ENCODE data around the gene LIPC.

Gene LIPC

DNA sequence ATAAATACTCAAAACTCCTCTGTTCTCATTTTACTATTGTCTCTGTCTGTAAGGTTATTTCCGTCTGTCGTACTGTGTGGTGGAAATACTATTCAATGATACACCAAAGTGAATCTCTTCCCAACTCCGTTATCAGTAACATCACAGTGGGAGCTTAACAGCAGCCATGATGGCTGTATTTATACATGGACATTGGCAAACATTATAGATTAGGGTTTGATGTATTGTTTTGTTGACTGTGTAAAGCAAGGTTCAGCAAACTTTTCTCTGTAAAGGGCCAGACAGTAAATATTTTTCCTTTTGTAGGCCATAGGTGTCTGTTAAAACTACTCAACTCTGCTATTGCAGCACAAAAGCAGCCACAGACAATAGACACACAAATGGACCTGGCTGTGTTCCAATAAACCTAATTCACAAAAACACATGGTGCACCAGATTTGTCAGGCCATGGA lies 23.2 kb downstream of the LIPC start:
- H3K4me1 ChIP-seq (ENCODE audit: control insufficient read depth, insufficient read depth, low read length, unreplicated experiment), result peaks cover 26% of the 10 kb centered on the region
- H3K79me2 ChIP-seq (ENCODE audit: control insufficient read depth, insufficient read depth, low read length, unreplicated experiment), result no peaks in the 10 kb centered on the region
- no peaks in the 10 kb centered on the region for H3K36me3 ChIP-seq (ENCODE audit: insufficient read depth, low read length)
- H2AFZ ChIP-seq (ENCODE audit: low read length, unreplicated experiment), result no peak overlapping the region
- no peak overlapping the region for H3K27ac ChIP-seq (ENCODE audit: low read depth, low read length)
- H3K4me3 ChIP-seq (ENCODE audit: low read depth, low read length), result no peak overlapping the region
- H3K27me3 ChIP-seq (ENCODE audit: insufficient read depth, low read length), result no peaks in the 10 kb centered on the region

DNA sequence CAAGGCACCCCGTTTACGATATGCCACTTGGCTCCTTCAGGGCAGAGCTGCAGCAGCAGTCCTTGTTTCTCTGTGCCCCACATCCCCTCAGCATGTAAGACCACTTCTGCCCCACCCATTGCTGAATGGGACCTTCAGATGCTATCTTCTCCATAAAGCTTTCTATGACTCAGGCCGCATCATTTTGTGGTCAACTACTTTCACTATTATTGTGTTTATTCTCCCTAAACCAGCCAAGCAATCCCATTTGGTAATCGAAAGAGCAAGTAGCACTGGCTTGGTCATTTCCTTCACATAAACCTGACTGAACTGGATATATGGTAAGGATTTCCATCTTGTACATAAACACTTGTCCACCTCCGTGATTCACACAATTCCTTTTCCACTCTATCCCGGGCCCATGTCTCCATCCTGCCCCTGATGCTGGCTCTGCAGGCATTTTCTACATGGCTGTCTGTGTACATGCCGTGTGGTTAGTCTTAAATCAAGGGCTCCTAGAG lies 25.7 kb downstream of the LIPC start:
- Histone ChIP-seq H3K4me3 (ENCODE audit: low read depth, low read length) (no peak overlapping the region; the same call in 1 of the 2 replicates), H3K36me3 (ENCODE audit: insufficient read depth, low read length) (no peaks in the 10 kb centered on the region), H2AFZ (ENCODE audit: low read length, unreplicated experiment) (peak overlapping the region; percentile 30), H3K4me1 (ENCODE audit: control insufficient read depth, insufficient read depth, low read length, unreplicated experiment) (peaks cover 26% of the 10 kb centered on the region), H3K79me2 (ENCODE audit: control insufficient read depth, insufficient read depth, low read length, unreplicated experiment) (no peaks in the 10 kb centered on the region), H3K27me3 (ENCODE audit: insufficient read depth, low read length) (no peaks in the 10 kb centered on the region), H3K27ac (ENCODE audit: low read depth, low read length) (peak overlapping the region; percentile 57)

DNA sequence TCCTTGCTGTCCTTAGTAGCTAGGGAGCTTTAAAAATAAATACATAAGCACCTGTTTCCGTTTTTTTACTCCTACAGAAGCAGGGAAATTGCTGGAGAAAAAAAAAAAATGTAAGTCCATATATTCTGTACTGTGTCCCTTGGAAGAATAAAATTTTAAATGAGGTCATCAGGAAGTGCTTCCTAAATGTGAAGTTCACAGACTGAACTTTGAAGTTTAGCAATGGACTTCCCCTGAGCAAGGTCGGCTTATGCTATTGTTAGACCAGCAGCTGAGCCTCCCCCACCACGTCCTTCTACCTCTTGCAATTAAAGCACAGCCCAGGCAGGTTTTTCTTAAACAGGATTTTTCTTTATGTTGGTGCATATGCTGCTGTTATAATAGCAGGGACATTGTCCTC lies 26.3 kb downstream of the LIPC start:
- peaks cover 26% of the 10 kb centered on the region for H3K4me1 ChIP-seq (ENCODE audit: control insufficient read depth, insufficient read depth, low read length, unreplicated experiment)
- H3K79me2 ChIP-seq (ENCODE audit: control insufficient read depth, insufficient read depth, low read length, unreplicated experiment), result no peaks in the 10 kb centered on the region
- H3K27me3 ChIP-seq (ENCODE audit: insufficient read depth, low read length), result no peaks in the 10 kb centered on the region
- peak overlapping the region; percentile 57 for H3K27ac ChIP-seq (ENCODE audit: low read depth, low read length)
- peak overlapping the region; percentile 30 for H2AFZ ChIP-seq (ENCODE audit: low read length, unreplicated experiment)
- no peak overlapping the region; the same call in 1 of the 2 replicates for H3K4me3 ChIP-seq (ENCODE audit: low read depth, low read length)
- no peaks in the 10 kb centered on the region for H3K36me3 ChIP-seq (ENCODE audit: insufficient read depth, low read length)

DNA sequence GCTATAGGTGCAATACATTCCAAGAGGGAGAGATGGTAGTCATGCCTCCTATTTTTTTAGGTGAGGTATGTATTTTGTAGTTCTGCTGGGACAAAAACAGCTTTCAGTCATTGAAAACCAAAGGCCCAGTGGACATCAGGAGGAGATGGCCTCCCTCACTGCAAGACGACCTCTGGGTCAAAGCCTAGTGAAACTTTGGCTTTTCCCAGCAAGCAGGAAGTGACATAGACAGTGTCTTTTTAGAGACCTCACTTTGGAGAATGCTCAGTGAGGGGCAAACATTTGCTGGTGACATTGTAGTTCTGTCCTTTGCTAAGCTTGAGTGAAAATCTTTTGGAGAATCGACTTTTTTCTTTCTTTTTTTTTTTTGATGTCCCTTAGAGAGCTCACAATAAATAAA lies 27.3 kb downstream of the LIPC start:
- Histone ChIP-seq H3K36me3 (ENCODE audit: insufficient read depth, low read length) (no peaks in the 10 kb centered on the region), H3K27me3 (ENCODE audit: insufficient read depth, low read length) (no peaks in the 10 kb centered on the region), H3K27ac (ENCODE audit: low read depth, low read length) (no peak overlapping the region), H2AFZ (ENCODE audit: low read length, unreplicated experiment) (no peak overlapping the region), H3K4me1 (ENCODE audit: control insufficient read depth, insufficient read depth, low read length, unreplicated experiment) (peaks cover 26% of the 10 kb centered on the region), H3K79me2 (ENCODE audit: control insufficient read depth, insufficient read depth, low read length, unreplicated experiment) (no peaks in the 10 kb centered on the region), H3K4me3 (ENCODE audit: low read depth, low read length) (no peak overlapping the region)

DNA sequence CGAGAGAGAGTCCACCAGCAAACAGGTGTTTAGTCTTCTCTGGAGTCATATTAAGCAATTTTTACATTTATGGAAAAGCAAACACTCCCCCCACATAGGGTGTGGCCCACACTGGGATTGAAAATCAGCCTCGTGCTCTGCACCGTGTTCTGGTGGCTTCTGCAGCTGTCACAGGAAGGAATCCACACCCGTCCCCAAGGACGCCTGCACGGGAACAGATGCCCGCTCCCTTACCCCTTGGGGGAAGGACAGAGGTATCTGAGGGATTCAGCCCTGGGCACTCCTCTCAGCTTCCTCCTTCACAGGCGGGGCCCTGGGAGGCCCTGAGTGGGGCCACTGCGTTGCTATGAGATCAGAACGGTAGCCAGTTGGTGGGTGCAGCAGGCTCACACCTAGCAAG lies 27.8 kb downstream of the LIPC start:
- Histone ChIP-seq H3K4me3 (ENCODE audit: low read depth, low read length) (no peak overlapping the region), H3K27me3 (ENCODE audit: insufficient read depth, low read length) (no peaks in the 10 kb centered on the region), H3K36me3 (ENCODE audit: insufficient read depth, low read length) (no peaks in the 10 kb centered on the region), H3K27ac (ENCODE audit: low read depth, low read length) (no peak overlapping the region), H3K4me1 (ENCODE audit: control insufficient read depth, insufficient read depth, low read length, unreplicated experiment) (peaks cover 26% of the 10 kb centered on the region), H2AFZ (ENCODE audit: low read length, unreplicated experiment) (no peak overlapping the region), H3K79me2 (ENCODE audit: control insufficient read depth, insufficient read depth, low read length, unreplicated experiment) (no peaks in the 10 kb centered on the region)

DNA sequence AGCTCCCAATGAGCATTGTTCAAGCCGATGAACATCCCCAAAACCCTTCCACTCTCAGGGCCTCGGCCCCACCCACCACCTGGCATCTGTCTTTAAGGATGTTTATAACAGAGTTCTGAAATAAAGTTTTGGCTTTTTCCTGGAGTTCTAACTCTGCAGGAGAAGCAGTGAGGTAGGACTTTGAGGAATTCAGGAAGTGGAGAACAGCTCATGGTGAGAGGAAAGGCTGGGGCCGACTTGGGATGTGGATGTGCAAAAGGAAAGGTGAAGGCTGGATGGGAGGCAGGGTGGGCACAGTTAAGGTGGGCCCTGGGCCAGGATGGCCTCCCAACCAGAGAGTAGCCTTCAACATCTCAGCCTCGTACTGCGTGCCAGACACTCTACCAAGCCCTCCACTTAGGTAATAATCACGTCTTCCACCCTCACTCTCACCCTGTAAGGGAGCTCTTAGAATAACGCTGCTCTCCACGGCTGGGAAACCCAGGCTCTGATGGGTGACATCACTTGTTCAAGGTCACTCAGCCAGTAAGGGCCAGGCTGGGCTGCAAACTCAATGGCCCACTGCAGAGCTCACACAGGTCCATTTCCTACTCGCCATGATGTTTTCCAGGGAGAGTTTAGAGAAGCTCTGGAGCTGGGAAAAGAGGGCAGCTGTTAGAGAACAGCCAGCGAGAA lies 28.5 kb downstream of the LIPC start:
- no peaks in the 10 kb centered on the region for H3K36me3 ChIP-seq (ENCODE audit: insufficient read depth, low read length)
- H3K79me2 ChIP-seq (ENCODE audit: control insufficient read depth, insufficient read depth, low read length, unreplicated experiment), result no peaks in the 10 kb centered on the region
- H3K4me3 ChIP-seq (ENCODE audit: low read depth, low read length), result no peak overlapping the region
- H2AFZ ChIP-seq (ENCODE audit: low read length, unreplicated experiment), result no peak overlapping the region
- no peak overlapping the region for H3K27ac ChIP-seq (ENCODE audit: low read depth, low read length)
- peaks cover 26% of the 10 kb centered on the region for H3K4me1 ChIP-seq (ENCODE audit: control insufficient read depth, insufficient read depth, low read length, unreplicated experiment)
- no peaks in the 10 kb centered on the region for H3K27me3 ChIP-seq (ENCODE audit: insufficient read depth, low read length)

DNA sequence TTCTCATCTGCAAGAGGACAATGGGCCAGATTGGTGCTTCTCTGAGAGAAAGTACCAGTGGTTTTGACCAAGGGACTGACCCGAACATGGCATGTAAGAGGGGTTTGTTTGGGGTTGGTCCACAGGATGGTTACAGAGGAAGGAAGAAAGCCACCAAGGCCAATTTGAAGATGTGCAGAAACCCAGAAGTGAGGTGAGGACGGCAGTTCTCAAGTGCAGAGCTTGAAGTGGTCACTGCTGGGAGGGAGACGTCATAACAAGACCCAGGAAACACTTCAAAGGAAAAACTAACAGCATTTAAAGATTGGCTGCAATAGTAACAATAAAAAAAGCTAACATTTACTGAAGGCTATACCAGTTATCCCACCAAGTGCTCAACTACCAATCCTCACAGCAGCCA lies 29.1 kb downstream of the LIPC start:
- Histone ChIP-seq H3K36me3 (ENCODE audit: insufficient read depth, low read length) (no peaks in the 10 kb centered on the region), H2AFZ (ENCODE audit: low read length, unreplicated experiment) (no peak overlapping the region), H3K4me1 (ENCODE audit: control insufficient read depth, insufficient read depth, low read length, unreplicated experiment) (peaks cover 26% of the 10 kb centered on the region), H3K27me3 (ENCODE audit: insufficient read depth, low read length) (no peaks in the 10 kb centered on the region), H3K4me3 (ENCODE audit: low read depth, low read length) (no peak overlapping the region), H3K27ac (ENCODE audit: low read depth, low read length) (no peak overlapping the region), H3K79me2 (ENCODE audit: control insufficient read depth, insufficient read depth, low read length, unreplicated experiment) (no peaks in the 10 kb centered on the region)

DNA sequence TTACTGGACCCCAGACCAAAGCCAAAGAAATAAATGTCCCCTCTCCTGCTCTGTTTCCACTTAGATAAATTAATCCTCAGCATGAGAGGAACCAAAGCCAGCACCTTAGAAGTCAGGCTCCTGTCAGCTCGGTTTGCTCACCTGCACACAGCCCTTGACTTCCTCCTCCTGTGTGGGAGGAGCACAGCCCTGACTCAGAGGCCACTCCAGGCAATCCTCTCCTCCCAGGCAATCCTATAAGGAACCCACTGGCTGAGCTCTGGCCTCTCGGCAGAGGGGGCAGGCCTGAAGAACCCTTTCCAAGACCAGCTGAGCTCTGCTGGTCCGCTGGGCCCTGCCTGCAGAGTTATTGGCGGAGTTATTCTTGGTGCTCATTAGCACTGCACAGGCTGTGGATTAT lies 30.8 kb downstream of the LIPC start:
- H3K27ac ChIP-seq (ENCODE audit: low read depth, low read length), result no peak overlapping the region
- no peaks in the 10 kb centered on the region for H3K79me2 ChIP-seq (ENCODE audit: control insufficient read depth, insufficient read depth, low read length, unreplicated experiment)
- no peaks in the 10 kb centered on the region for H3K36me3 ChIP-seq (ENCODE audit: insufficient read depth, low read length)
- H3K27me3 ChIP-seq (ENCODE audit: insufficient read depth, low read length), result no peaks in the 10 kb centered on the region
- no peak overlapping the region for H2AFZ ChIP-seq (ENCODE audit: low read length, unreplicated experiment)
- H3K4me1 ChIP-seq (ENCODE audit: control insufficient read depth, insufficient read depth, low read length, unreplicated experiment), result peaks cover 22% of the 10 kb centered on the region
- H3K4me3 ChIP-seq (ENCODE audit: low read depth, low read length), result no peak overlapping the region

DNA sequence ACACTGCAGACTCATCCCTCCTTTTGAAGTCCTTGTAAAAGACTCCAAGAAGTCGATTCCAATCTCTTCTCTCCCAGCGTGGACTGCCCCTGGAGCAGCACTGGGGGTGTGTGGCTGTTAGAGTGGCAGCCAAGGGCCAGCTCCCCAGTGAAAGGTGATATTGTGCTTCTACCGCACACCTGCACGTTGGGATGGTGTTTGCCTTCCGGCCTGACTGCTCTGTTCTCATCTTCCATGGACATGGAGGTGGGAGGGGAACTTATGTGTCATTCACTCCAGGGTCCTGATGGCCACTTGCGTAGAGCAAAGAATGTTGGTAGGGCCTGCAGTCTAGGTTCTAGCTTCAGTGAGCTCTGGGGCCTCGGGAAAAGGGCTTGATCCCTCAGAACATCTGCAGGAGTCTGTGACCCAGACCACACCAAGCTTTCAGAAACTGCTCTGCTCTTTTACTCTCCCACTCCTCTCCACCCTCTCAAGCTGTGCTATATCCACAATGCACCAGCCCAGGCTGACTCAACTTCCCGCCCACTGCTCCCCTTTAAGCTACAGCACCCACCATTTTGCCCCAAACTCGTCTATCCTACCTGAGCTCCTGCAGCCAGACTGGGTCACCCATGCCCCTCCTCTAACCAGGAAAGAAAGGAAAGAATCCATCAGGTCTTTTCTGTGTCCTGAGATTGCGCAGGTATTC lies 31.3 kb downstream of the LIPC start:
- H3K27ac ChIP-seq (ENCODE audit: low read depth, low read length), result no peak overlapping the region
- H3K79me2 ChIP-seq (ENCODE audit: control insufficient read depth, insufficient read depth, low read length, unreplicated experiment), result no peaks in the 10 kb centered on the region
- no peaks in the 10 kb centered on the region for H3K27me3 ChIP-seq (ENCODE audit: insufficient read depth, low read length)
- peaks cover 16% of the 10 kb centered on the region for H3K4me1 ChIP-seq (ENCODE audit: control insufficient read depth, insufficient read depth, low read length, unreplicated experiment)
- no peak overlapping the region for H3K4me3 ChIP-seq (ENCODE audit: low read depth, low read length)
- H2AFZ ChIP-seq (ENCODE audit: low read length, unreplicated experiment), result no peak overlapping the region
- H3K36me3 ChIP-seq (ENCODE audit: insufficient read depth, low read length), result no peaks in the 10 kb centered on the region

DNA sequence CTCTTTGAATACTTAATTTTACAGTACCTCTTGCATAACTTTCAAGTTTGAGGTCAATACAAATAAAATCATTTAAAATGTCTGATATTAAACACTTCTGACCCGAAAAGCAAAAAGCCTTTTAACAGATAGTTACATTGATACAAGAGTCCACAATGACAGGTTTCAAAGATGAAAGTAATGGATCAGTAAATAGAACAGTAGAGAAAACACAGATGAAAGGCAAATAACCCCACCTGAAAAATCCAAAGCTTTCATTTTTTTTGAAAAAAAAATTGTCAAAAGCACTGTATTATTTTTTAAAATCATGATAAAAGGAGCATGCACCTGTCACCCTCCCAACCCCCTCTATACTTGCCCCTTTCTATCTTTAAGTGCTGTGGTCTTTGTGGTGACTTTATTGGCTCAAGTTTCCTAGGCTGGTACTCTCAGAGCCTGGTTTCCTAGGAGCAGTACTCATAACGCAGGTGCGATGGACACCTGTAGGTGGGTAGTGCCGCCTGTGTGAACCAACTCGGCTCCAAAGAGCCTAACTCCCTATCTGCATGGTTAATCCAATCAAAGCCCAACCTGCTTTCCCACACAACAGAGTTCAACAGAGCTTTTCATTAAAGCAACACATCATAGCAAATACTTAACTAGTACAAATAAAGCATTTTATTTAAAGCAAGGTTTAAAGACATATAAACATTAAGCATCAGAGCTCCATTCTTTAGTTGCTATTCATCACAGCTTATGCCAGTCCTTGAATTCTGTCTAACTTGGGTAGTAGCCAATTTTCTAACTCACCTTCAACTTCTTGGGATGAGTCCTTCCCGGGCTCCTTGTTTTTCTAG lies 32.2 kb downstream of the LIPC start:
- H3K27ac ChIP-seq (ENCODE audit: low read depth, low read length), result no peak overlapping the region

More for the DNA sequence above, 32.2 kb downstream of the LIPC start:
- Histone ChIP-seq H3K79me2 (ENCODE audit: control insufficient read depth, insufficient read depth, low read length, unreplicated experiment) (no peaks in the 10 kb centered on the region), H3K36me3 (ENCODE audit: insufficient read depth, low read length) (no peaks in the 10 kb centered on the region), H3K4me3 (ENCODE audit: low read depth, low read length) (no peak overlapping the region), H3K4me1 (ENCODE audit: control insufficient read depth, insufficient read depth, low read length, unreplicated experiment) (peaks cover 8% of the 10 kb centered on the region), H2AFZ (ENCODE audit: low read length, unreplicated experiment) (no peak overlapping the region), H3K27me3 (ENCODE audit: insufficient read depth, low read length) (no peaks in the 10 kb centered on the region)

Measured in ACC112 (cell line).